Measurements from ENCODE around the gene AMZ2.

The AMZ2 gene

DNA sequence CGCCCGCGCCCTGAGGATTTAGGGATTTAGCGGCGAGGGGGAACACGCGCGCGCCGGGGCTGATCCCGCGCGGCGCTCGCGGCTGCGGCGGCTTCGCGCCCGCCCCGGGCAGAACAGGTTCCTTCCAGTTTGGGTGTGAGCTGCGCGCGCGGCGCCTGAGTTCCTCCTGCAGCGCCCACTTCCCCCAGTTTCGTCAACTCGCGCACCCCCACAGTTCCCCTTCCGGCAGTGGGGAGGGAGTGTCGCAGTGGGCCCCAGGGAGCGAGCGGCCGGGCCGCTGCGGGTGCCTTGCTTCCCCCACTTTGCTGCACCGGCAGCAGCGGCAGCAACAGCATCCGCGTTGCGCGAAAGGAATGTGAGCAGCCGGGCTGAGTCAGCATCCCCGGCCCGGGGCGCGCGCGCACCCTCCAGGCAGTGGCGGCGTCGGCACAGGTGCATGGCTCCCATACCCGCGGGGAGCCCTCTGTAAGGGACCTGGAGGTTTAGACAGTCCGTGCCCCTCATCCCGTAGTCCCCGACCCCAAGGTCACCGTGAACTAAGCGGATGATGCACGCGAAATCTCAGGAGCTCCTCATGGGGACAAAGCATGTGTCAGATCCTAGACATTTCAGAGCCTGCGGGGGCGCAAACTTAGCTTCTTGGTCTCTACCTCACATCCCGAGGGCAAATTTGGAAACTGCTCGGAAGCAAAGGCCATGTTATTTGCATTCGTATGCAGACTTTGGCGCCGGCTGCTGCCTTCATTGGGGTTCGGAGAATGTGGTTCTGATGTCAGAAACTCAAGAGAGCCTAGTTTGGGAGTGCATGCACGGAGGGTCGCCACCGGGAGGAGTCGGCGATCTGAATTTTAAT, 44.2 kb downstream of the AMZ2 start:
- peak; percentile 98 for DNase-seq

DNA sequence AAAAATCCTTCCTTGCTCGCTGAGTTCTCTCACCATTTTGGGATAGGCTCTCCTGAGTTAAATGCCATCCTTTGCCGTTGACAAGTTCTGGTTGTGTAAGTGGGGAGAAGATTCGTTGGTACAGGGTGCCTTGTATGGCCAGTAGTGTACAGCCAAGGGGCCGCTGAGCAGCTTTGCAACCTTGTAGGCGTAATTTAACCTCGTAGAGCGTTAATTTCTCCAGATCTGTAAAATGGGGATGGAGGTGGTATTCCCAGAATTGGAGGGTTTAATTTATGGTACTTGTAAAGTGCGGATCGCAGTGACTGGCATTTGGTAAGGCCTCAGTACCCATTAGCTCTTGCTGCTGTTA, 44.8 kb downstream of the AMZ2 start:
- no peak for DNase-seq

DNA sequence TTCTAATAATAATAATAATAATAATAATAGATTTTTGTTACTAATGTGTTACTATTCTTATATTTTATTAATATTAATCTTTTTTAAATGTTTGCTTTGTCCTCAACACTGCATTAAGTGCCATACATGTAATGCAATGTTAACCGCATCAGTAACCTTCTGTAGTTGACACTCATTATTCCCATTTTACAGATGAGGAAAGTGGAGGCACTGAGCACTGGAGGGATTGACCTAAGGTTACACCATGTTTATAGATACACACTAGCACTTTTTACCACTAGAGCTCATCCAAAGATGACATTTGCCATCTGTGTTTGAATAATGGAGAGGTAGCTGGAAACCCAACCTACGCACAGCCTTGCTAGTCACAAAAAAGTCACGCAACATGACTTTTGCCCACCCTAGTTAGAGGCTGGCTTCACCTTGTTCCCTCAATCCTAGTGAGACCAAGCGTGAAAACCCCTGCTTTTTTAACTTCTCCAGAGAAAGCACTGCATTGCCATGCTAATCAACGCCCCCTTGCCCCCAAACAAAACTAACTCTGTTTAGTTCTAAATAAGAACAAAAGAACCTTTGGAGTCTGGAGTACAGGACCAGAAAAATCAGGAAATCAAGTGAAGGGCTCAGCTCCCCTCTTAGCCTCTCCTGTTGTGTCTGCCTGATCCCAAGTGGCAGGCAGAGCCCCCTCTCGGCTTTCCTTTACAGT, 45.8 kb downstream of the AMZ2 start:
- no peak for DNase-seq

DNA sequence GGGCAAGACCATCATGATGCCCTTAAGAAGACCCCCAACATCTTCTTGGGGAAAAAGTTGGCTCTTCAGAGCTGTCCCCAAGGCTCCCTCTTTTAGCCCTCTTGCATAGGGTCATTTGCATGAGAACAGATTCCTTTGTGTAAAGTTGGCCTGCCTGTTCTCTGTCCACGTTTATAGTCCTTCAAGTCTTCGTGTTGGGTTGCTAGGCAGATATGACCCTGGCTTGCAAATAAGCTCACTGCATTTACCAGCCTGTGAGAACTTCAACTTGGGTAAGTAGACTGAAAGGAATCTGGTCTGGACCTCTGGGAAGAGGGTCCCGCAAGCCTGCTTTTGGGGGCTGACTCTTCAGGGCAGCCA, 46.3 kb downstream of the AMZ2 start:
- no peak for DNase-seq

DNA sequence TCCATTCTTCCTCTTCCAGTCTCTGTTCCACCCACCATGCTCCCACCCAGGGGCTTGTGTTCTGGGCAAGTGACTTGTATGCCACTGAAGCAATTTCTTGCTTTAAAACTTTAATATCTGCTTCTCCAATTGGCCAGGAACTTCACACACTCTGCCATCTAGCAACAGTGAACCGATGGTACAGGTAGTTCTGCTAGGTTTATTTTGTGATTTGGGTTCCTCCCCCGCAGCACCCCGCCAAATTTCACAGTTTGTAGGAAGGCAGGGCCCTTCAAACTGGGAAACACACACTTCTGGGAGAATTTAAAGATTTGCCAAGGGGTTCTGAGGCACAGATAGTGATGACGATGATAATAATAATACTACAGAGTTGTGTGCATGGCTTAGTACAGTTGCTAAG, 46.8 kb downstream of the AMZ2 start:
- no peak for DNase-seq

DNA sequence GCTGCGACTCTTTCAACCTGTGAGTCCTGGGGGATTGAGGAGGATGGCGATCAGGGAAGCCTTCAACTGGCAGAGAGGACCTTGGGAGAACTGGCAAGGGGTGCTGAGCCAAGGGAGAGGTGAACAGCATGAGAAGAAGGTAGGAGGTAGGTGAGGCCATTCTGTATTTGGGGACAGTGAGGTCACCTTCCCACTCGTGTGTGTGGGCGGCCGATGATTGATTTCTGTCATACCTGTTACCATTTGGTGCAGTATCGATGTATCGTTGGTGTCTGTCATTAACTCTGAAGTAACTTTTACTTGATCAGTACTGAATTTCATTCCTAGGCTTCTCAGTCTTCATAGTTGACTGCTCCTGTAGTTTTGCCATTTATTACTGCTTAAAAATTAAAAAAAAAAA, 47.2 kb downstream of the AMZ2 start:
- no peak for DNase-seq

DNA sequence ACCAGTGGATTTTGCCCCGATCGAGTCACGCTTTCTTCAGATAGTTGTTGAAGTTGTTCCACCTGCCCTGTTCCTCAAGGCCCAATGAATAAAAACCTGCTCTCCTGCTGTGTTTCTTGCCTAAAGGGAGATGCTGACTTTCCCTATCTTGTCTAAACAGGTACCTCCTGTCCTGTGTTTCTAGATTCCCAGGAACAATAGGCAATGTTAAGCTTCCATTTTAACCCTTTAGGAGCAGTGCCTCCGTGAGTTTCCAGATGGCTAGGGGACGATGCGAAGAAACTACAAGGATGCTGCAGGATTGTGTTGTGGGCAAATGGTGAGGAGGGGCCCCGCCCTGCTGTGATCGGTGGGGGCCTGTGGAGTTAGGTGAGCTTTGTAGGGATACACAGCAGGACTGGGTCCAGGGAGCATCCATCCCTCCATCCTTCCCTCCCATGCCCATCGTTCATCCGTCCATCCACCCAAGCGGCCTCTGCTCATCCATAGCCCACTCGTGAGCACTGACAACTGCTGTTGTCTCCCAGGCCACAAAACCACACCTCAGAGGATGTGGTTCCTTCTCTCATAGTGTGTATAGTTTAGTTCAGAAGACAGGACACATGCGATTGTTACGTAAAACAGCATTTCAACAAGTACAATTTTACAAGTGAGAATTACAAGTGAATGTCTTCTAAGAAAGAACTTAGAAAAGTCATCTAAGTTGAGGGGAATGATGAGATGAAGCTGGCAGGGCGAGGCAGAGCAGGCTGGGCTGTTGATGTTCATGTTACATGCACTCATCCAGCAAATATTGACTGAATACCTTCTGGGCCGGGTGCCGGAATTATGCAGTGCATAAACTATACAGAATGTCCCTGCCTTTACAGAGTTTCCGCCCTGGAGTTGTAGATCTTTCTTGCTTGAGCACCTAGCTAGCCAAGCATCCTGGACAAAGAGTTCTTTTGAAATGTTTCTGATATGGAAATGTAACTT, 48.7 kb downstream of the AMZ2 start:
- peak; percentile 16 to 24 for DNase-seq

DNA sequence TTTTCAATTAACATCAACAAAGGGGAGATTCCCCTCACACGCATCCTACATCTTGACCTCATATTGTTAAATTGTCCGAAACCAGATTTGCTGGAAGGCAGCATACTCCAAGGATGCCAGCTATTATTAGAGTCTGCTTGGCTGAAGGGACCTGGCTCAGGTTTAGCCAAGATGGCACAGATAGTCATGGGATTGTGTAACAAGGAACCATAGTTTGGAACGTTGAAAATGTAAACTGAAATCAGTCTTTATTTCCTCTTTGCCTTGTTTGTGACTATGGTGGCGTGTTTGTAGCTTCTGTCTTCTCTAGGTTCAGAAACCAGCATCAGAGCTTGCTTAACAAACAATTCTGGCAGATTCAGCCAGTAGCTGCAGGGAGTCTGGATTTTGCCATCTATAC, 49.4 kb downstream of the AMZ2 start:
- peak; percentile 64 to 74 for DNase-seq

DNA sequence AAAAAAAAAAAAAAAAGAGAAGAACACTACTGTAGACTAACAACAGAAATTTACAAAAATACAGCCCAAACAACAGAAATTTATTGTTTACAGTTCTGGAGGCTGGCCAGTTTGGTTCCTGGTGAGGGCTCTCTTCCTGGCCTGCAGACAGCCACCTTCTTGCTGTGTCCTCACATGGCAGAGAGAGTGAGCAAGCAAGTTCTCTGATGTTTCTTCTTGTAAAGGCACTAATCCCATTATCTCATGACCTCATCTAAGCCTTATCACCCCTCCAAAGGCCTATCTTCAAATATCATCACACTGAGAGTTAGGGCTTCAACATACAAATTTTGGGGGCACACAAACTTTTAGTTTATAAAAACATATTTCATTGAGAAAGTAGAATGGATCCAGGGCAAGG, 50.8 kb downstream of the AMZ2 start:
- DNase-seq: no peak

DNA sequence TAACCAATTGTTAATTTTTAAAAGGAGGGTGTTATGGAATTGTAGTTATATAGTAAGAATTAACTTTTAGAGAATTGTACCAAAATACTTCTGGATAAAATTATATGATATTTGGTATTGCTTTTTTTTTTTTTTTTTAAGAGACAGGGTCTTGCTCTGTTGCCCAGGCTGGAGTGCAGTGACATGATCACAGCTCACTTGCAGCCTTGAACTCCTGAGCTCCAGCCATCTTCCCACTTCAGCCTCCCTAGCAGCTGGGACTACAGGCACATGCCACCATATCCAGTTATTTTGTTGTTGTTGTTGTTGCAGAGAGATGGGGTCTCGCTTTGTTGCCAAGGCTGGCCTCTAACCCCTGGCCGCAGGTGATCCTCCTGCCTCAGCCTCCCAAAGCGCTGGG, 52.0 kb downstream of the AMZ2 start:
- no peak for DNase-seq

DNA sequence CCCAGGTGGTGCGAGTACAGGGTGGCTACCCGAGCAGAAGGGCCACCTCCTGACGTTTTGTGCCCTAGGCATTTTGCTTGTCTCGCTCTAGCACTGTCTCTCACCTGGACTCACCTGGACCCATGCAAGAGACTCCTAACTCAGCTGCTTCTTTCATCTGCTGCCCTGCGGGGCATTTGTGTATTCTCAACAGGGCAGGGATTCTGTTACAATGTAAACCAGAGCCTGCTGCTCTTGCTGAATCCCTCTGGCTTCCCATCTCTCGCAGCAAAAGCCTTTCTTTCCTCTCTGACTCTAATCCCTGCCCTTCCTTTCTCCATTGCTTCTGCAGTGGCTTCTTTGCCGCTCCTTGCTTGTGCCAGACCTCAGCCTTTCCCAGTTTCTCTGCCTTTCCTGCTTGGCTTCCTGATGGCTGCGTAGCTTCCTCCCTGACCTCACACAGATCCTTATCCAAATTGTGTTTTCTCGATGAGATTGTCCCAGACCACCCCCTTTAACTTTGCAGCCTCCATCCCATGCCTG, 53.7 kb downstream of the AMZ2 start:
- DNase-seq: no peak

DNA sequence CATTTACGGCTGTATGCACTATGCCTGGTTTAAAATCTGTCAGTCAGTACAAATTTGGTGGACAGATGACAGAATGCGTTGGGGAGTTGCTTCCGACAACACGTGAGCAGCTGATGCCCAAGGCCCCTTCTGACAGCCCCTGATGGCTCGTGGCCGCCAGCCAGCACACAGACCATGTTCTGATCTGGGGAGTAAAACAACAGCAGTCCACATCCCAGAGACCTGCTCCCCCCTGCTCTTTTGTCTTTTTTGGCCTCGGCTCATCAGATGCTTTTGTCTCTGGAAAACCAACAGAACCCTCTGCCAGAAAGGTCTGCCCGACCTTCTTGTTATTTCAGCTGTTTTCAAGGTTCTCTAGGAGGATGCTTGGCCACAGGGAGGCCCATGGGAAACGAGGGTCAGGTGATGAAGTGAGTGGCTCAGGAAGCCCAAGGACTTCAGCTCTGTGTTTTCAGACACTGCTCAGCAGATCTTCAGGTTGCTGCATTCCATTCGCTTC, 54.3 kb downstream of the AMZ2 start:
- no peak for DNase-seq

DNA sequence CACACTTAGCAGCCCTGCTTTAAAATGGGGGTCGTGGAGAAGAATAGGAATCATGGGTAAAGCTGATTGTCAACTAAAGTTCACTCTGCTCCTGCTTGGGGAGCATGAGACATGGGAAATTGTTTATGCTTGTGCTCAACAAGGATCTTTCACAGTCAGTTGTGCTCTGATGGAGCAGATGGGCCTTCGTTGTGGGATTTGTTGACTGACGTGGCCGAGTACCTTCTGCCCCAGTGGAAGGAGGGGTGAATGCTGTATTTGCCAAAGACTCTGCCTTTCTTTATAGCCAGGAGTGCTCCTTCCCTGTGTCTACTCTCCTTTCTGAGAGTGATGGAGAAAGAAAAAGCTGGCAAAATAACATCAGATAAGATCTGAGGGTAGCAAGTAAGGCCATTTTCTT, 54.8 kb downstream of the AMZ2 start:
- DNase-seq: no peak

DNA sequence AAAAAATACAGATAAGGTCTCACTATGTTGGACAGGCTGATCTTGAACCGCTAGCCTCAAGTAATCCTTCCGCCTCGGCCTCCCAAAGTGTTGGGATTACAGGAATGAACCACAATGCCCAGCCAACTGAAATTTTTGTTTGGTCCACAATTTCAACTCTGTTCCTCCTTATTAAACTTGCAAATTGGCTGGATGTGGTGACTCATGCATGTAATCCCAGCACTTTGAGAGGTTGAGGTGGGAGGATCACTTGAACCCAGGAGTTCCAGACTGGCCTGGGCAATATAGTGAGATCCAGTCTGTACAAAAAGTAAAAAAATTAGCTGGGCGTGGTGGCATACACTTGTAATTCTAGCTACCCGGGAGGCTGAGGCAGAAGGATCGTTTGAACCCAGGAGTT, 56.9 kb downstream of the AMZ2 start:
- no peak for DNase-seq

DNA sequence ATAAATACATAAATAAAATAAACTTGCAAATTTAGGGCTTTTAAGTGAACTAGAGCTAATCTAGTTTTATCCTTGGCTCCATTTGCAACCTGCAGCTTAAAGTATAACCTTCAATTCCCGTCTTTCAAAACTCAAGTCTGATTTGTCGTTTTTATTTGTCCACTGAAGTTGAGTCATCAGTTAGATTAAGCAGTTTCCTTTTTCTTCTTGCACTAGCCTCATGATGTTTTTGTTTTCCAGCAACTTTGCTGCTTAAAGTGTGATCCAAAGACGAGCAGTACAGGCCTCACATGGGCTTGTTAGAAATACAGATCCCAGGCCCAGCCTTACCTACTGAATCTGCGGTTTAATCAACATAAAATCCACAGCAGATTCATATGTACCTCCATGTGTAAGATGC, 57.3 kb downstream of the AMZ2 start:
- peak; percentile 58 to 60 for DNase-seq
